Stimulated activated CD4-positive, alpha-beta T cell treated with anti-CD3 and anti-CD28 coated beads, Interleukin-15, amount 100 ng/mL, for 24 hours (primary cell): ENCODE results near the gene IRAK2.
"Not testable (repeated sequence)": the region's sequence is repeated elsewhere in the genome, so short reads cannot be mapped to it uniquely, and the experiment has no call there.

Source experiments
- DNase-seq: peaks from one replicate; pipeline ENCODE4 v3.0.0-alpha.2; 2020

The IRAK2 gene, protein sequence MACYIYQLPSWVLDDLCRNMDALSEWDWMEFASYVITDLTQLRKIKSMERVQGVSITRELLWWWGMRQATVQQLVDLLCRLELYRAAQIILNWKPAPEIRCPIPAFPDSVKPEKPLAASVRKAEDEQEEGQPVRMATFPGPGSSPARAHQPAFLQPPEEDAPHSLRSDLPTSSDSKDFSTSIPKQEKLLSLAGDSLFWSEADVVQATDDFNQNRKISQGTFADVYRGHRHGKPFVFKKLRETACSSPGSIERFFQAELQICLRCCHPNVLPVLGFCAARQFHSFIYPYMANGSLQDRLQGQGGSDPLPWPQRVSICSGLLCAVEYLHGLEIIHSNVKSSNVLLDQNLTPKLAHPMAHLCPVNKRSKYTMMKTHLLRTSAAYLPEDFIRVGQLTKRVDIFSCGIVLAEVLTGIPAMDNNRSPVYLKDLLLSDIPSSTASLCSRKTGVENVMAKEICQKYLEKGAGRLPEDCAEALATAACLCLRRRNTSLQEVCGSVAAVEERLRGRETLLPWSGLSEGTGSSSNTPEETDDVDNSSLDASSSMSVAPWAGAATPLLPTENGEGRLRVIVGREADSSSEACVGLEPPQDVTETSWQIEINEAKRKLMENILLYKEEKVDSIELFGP

DNA sequence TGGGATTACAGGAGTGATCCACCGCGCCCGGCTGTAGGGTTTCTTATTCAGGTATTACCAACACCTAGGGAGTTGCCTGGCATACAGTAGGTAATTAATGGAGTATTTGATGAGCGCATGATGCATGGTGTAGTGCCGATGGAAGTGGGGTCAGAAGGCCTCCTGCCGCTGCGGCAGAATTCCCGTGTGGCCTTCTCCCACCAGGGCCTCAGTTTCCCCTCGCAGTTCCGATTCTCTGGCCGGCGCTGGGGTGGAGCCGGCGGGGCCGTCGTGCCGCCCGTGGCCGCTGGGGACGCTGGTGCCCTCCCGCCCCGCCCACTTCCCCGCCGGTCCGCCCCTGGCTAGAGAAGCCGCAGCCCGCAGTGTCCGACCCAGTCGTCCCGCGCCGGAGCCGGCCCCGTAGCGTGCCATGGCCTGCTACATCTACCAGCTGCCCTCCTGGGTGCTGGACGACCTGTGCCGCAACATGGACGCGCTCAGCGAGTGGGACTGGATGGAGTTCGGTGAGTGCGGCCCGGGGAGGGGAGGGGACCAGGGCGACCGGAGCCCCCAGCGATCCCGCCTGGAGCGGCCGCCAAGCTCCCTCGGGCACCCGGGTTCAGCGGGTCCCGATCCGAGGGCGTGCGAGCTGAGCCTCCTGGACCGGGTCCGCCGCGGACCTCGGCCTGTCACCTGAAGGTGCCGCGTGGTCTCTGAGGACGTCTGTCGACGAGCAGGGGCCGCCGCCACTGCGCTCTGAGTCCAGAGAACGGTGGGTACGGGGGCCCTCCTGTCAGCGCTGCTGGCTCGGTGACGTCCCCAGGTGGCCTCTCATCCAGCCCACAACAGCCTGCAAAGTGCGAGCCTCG lies at the start of gene IRAK2:
IRAK2 (plus strand) TSS at position 374 of the 848 bp plus-strand sequence; CDS start at position 410, 36 bp downstream.
- DNase-seq: peak; percentile 75

GRCh38 chr3:10115326-10116137 lies 49.2 kb upstream of the IRAK2 start, which contains the start of gene BRK1:
Gene BRK1 (plus strand): TSS chr3:10115675. CDS start chr3:10115702, 27 bp downstream.
- DNase-seq: peak; percentile 97

- DNase-seq: no peak
Measured at GRCh38 chr3:10116138-10116460, 48.6 kb upstream of the IRAK2 start.

GRCh38 chr3:10116928-10117327 lies 47.8 kb upstream of the IRAK2 start:
- no peak for DNase-seq

- no peak for DNase-seq
Measured at GRCh38 chr3:10119376-10119775, 45.3 kb upstream of the IRAK2 start.

DNA sequence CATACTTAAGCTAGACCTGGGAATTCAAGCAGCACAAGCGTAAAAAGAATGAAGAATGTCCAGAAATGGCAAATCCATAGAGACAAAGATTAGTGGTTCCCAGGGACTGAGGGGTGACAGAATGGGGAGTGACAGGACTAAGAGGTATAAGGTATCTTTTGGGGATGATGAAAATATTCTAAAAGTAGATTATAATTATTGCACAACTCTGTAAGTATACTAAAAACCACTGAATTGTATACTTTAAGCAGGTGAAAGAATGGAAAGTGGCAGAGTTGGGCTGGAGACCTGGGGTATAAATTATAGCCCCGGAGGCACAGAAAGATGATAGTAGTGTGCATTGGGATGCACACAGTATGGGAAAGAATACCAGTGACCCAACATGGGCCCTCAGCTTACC lies 43.7 kb upstream of the IRAK2 start:
- no peak for DNase-seq

GRCh38 chr3:10122724-10123123 lies 42.0 kb upstream of the IRAK2 start:
- DNase-seq: no peak

DNA sequence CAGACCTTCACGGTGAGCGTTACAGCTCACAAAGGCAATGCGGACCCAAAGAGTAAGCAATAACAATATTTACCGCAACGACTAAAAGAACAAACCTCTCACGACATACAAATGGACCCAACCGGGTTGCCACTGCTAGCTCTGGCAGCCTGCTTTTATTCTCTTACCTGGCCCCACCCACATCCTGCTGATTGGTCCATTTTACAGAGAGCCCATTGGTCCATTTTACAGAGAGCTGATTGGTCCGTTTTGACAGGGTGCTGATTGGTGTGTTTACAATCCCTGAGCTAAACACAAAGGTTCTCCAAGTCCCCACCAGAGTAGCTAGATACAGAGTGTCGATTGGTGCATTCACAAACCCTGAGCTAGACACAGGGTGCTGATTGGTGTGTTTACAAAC lies 28.8 kb upstream of the IRAK2 start:
- DNase-seq: not testable (repeated sequence)

- no peak for DNase-seq
Measured at GRCh38 chr3:10136426-10137005, 28.2 kb upstream of the IRAK2 start.

GRCh38 chr3:10137178-10137577 lies 27.5 kb upstream of the IRAK2 start:
- no peak for DNase-seq

GRCh38 chr3:10140996-10141546 lies 23.6 kb upstream of the IRAK2 start:
- no peak for DNase-seq

DNA sequence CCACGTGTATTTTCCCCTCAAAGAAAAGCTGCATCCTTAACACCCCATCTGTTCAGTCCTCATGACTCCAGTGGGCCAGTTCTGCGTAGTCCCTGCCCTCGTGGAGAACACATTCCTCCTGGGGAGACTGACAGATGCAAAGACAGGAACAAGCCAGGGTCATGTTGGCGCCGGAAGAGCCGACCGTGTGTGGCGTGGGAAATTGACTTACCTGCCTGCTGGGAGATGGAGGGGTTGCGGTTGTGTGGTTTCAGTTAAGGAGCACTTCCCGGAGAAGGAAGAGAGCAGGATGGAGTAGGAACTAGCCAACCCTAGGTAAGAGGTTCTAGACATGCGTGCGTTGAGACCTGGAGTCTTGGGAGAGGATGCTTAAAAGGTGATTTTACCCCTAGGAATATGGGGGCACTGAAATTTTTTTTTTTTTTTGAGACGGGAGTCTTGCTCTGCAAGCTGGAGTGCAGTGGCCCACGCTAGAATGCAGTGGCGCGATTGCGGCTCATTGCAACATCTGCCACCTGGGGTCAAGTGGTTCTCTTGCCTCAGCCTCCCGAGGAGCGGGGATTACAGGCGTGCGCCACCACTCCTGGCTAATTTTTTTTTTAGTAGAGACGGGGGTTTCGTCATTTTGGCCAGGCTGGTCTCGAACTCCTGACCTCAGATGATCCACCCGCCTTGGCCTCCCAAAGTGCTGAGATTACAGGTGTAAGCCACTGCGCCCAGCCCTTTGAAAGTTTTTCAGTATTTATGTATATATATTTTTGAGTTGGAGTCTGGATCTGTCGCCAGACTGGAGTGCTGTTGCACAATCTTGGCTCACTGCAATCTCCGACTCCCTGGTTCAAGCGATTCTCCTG lies 21.8 kb upstream of the IRAK2 start:
- peak; percentile 39 for DNase-seq

- DNase-seq: no peak
Measured at GRCh38 chr3:10145685-10146084, 19.0 kb upstream of the IRAK2 start.

GRCh38 chr3:10149226-10149625 lies 15.5 kb upstream of the IRAK2 start:
- DNase-seq: no peak

DNA sequence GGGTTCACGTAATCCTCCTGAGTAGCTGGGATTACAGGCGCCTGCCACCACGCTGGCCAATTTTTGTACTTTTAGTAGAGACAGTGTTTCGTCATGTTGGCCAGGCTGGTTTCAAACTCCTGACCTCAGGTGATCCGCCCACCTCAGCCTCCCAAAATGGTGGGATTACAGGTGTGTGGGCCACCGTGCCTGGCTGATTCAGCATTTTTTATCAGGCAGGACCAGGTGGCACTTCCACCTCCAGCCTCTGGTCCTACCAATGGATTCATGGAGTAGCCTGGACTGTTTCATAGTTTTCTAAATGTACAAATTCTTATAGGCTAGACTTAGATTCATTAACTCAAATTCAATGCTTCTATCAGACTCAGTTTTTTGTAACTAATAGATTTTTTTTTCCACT lies 13.7 kb upstream of the IRAK2 start:
- DNase-seq: no peak

- DNase-seq: no peak
Measured at GRCh38 chr3:10154335-10155122, 10.2 kb upstream of the IRAK2 start.

- DNase-seq: no peak
Measured at GRCh38 chr3:10155123-10155472, 9.6 kb upstream of the IRAK2 start.

DNA sequence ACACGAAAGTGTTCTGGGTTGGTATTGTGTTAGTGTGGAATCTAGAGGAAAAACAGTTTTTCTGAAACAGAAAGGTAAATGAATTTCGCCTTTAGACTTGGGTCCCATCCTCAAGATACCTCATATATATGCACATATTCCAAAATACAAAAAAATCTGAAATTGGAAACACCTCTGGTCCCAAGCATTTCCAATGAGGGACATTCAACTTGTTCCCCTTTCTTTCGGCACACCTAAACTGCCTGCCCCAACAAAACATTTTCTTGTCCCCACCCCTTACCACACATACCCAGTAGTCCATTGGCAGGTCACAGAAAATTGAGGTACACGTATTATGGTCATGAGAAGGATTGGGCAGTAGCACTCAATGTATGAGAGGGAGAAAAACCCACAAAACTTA lies 9.1 kb upstream of the IRAK2 start:
- no peak for DNase-seq

GRCh38 chr3:10157031-10157430 lies 7.7 kb upstream of the IRAK2 start:
- DNase-seq: no peak

- not testable (repeated sequence) for DNase-seq
Measured at GRCh38 chr3:10158555-10158954, 6.2 kb upstream of the IRAK2 start.
